Prostate gland (tissue), 2 donors: ENCODE data around the gene ARL10.

Experiments
- POLR2A ChIP-seq: fragments of 450-650 bp; IDR thresholded peaks from one replicate; pipeline ENCODE4 v1.6.1; 2016; ENCODE audit warnings: antibody characterized with exemption, mild to moderate bottlenecking
- POLR2AphosphoS5 ChIP-seq: sonication (generic); formaldehyde crosslinking; IDR thresholded peaks from one replicate; pipeline ENCODE4 v1.6.1; 2017; ENCODE audit warnings: antibody characterized with exemption
- TF ChIP-seq, protein P1 (sequence below), 4 experiments: fragments of 200-600 bp in 2 of 4; fragments of 450-650 bp in 2 of 4; sonication (generic) in 2 of 4; IDR thresholded peaks; 1 replicate in 3 of 4; 2 replicates in 1 of 4; pipeline ENCODE4 v1.5.1; 2016 to 2019; ENCODE audit warnings: antibody characterized with exemption in 4 of 4, mild to moderate bottlenecking in 2 of 4, moderate library complexity in 2 of 4

- TF ChIP-seq POLR2AphosphoS5: no peak
- TF ChIP-seq, protein P1, sequence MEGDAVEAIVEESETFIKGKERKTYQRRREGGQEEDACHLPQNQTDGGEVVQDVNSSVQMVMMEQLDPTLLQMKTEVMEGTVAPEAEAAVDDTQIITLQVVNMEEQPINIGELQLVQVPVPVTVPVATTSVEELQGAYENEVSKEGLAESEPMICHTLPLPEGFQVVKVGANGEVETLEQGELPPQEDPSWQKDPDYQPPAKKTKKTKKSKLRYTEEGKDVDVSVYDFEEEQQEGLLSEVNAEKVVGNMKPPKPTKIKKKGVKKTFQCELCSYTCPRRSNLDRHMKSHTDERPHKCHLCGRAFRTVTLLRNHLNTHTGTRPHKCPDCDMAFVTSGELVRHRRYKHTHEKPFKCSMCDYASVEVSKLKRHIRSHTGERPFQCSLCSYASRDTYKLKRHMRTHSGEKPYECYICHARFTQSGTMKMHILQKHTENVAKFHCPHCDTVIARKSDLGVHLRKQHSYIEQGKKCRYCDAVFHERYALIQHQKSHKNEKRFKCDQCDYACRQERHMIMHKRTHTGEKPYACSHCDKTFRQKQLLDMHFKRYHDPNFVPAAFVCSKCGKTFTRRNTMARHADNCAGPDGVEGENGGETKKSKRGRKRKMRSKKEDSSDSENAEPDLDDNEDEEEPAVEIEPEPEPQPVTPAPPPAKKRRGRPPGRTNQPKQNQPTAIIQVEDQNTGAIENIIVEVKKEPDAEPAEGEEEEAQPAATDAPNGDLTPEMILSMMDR (IDR thresholded peaks at IDR 0.05): no peak
- TF ChIP-seq POLR2A: no peak
Measured at GRCh38 chr5:176320577-176320976, 44.7 kb upstream of the ARL10 start.
